Stomach (tissue), 9 donors: ENCODE data around the gene CRADD. TPM values are rescaled to one million over a fixed set of nuclear protein-coding genes. Genes with fewer than 3 reads are reported as not detected.

Source experiments
- DNase-seq, 2 donors: peaks; one replicate each; pipeline versions ENCODE4 v3.0.0 to v3.0.0-alpha.2; 2013 to 2019
- H3K27ac ChIP-seq, 5 donors: fragments of 200-600 bp in 4 of 5; sonication (generic) in 4 of 5; one replicate each; pipeline ENCODE4 v1.5.1; 2013 to 2019; ENCODE audit warnings: mild to moderate bottlenecking in 1 of 5, moderate library complexity in 1 of 5
- H3K27me3 ChIP-seq, 3 donors: fragments of 200-600 bp; sonication (generic); one replicate each; pipeline ENCODE4 v1.5.1; 2017 to 2019; ENCODE audit warnings: mixed run types in 1 of 3
- H3K36me3 ChIP-seq, 4 donors: fragments of 200-600 bp; sonication (generic); 1 replicate in 3 of 4; 2 replicates in 1 of 4; pipeline ENCODE4 v1.5.1; 2016 to 2019
- H3K4me1 ChIP-seq, 4 donors: fragments of 200-600 bp; sonication (generic); one replicate each; pipeline ENCODE4 v1.5.1; 2016 to 2019
- H3K4me3 ChIP-seq, 4 donors: fragments of 200-600 bp; sonication (generic) in 3 of 4; one replicate each; pipeline ENCODE4 v1.5.1; 2016 to 2019; ENCODE audit warnings: mild to moderate bottlenecking in 1 of 4
- H3K9me3 ChIP-seq, 4 donors: fragments of 200-600 bp; sonication (generic); one replicate each; pipeline ENCODE4 v1.5.1; 2016 to 2019
- CTCF ChIP-seq, 7 experiments: fragments of 450-650 bp in 4 of 7; fragments of 200-600 bp in 3 of 7; sonication (generic) in 3 of 7; IDR thresholded peaks; one replicate each; pipeline ENCODE4 v1.5.1; 2016 to 2019; ENCODE audit warnings: antibody characterized with exemption in 7 of 7, control low read depth in 2 of 7, mild to moderate bottlenecking in 1 of 7
- EP300 ChIP-seq: sonication (generic); formaldehyde crosslinking; IDR thresholded peaks from one replicate; pipeline ENCODE4 v1.6.1; 2017; ENCODE audit warnings: antibody characterized with exemption
- POLR2A ChIP-seq, 4 donors: fragments of 450-650 bp; IDR thresholded peaks; one replicate each; pipeline ENCODE4 v1.6.1; 2016; ENCODE audit warnings: antibody characterized with exemption in 4 of 4, control low read depth in 2 of 4, mild to moderate bottlenecking in 1 of 4, moderate library complexity in 1 of 4
- POLR2AphosphoS5 ChIP-seq, 3 donors: sonication (generic); formaldehyde crosslinking; IDR thresholded peaks; one replicate each; pipeline ENCODE4 v1.6.1; 2016; ENCODE audit warnings: antibody characterized with exemption in 3 of 3
- WGBS, 5 donors: extraction: QIAGEN DNeasy Blood & Tissue Kit in 3 of 5; methylation state at CpG; one replicate each; pipeline versions ENCODE4 v1.1.5 to v1.1.7; 2013 to 2018; 5-methylcytosine and 5-hydroxymethylcytosine counted together
- intact Hi-C: fragments of 100-400 bp; cut with DNase I; formaldehyde crosslinking; loops from one replicate; pipeline ENCODE4 v1.15.1; 2023; ENCODE audit warnings: low total_unique reads
- polyA plus RNA-seq, 3 donors: library from polyadenylated mRNA; stranded (reverse); fragments of 200-250 nt; gene quantifications; one replicate each; pipeline ENCODE4 v1.2.3, GENCODE V29; 2013
- total RNA-seq, 5 donors: library from RNA; depleted of rRNA; stranded (reverse); fragments of >200 nt; gene quantifications; one replicate each; pipeline versions ENCODE4 v1.1.0 to v1.2.3, GENCODE V29; 2014 to 2016
- donor health status: healthy with polysubstance abuse.
- donor health status: Bipolar disorder and iron deficiency.
- donor health status: healthy.

CRADD gene
- total and polyA plus RNA-seq, 8 donors, result 2.3 to 30.9 (median 17.1) TPM

GRCh38 chr12:93829016-93829415, 151.8 kb downstream of the CRADD start:
- TF ChIP-seq EP300 (no peak), POLR2AphosphoS5 (IDR thresholded peaks at IDR 0.05) (no peak), POLR2A (IDR thresholded peaks at IDR 0.05) (no peak)
- peaks cover 6 to 31% (median 16%) of the 10 kb centered on the region in 4 donors for H3K4me1 ChIP-seq
- intact Hi-C loops, result no loop called here
- DNase-seq, result no peak
- peak overlapping the region in 1 of 5 donors; percentile 16 for H3K27ac ChIP-seq
- 78 to 91% (median 88%) methylated on average over 2 of the region's 2 CpGs for WGBS, 5 donors
- H3K9me3 ChIP-seq, result no peaks in the 10 kb centered on the region
- H3K27me3 ChIP-seq, result no peaks in the 10 kb centered on the region
- no peak overlapping the region for H3K4me3 ChIP-seq
- no peaks in the 10 kb centered on the region for H3K36me3 ChIP-seq

GRCh38 chr12:93831374-93831773, 154.2 kb downstream of the CRADD start:
- intact Hi-C loops, result no loop called here
- no peak for TF ChIP-seq POLR2A (IDR thresholded peaks at IDR 0.05)
- TF ChIP-seq CTCF (IDR thresholded peaks at IDR 0.05), result no peak
- TF ChIP-seq EP300, result no peak
- no peak for TF ChIP-seq POLR2AphosphoS5 (IDR thresholded peaks at IDR 0.05)
- H3K27ac ChIP-seq, result no peak overlapping the region
- H3K27me3 ChIP-seq, result no peaks in the 10 kb centered on the region
- no peak for DNase-seq
- H3K4me3 ChIP-seq, result no peak overlapping the region
- no peaks in the 10 kb centered on the region for H3K36me3 ChIP-seq
- H3K9me3 ChIP-seq, result no peaks in the 10 kb centered on the region
- peaks cover 0 to 8% (median 0%) of the 10 kb centered on the region in 4 donors for H3K4me1 ChIP-seq
- 84 to 94% (median 92%) methylated on average over 5 of the region's 5 CpGs for WGBS, 5 donors

GRCh38 chr12:93832131-93832530, 155.0 kb downstream of the CRADD start:
- H3K4me3 ChIP-seq, result no peak overlapping the region
- peaks cover 0 to under 1% (median 0%) of the 10 kb centered on the region in 4 donors for H3K4me1 ChIP-seq
- intact Hi-C loops, result no loop called here
- no peak overlapping the region for H3K27ac ChIP-seq
- 80 to 86% (median 83%) methylated on average over 2 of the region's 2 CpGs for WGBS, 5 donors
- H3K9me3 ChIP-seq, result no peaks in the 10 kb centered on the region
- no peak for DNase-seq
- no peaks in the 10 kb centered on the region for H3K27me3 ChIP-seq
- no peak for TF ChIP-seq POLR2AphosphoS5 (IDR thresholded peaks at IDR 0.05)
- TF ChIP-seq EP300, result no peak
- no peak for TF ChIP-seq CTCF (IDR thresholded peaks at IDR 0.05)
- TF ChIP-seq POLR2A (IDR thresholded peaks at IDR 0.05), result no peak
- H3K36me3 ChIP-seq, result no peaks in the 10 kb centered on the region

- Histone ChIP-seq H3K4me3 (no peak overlapping the region), H3K27ac (no peak overlapping the region), H3K4me1 (no peaks in the 10 kb centered on the region), H3K27me3 (no peaks in the 10 kb centered on the region), H3K36me3 (no peaks in the 10 kb centered on the region), H3K9me3 (no peaks in the 10 kb centered on the region)
- TF ChIP-seq CTCF (IDR thresholded peaks at IDR 0.05) (no peak), POLR2A (IDR thresholded peaks at IDR 0.05) (no peak), EP300 (no peak), POLR2AphosphoS5 (IDR thresholded peaks at IDR 0.05) (no peak)
- intact Hi-C loops, result no loop called here
- WGBS, 5 donors, result 88 to 90% (median 90%) methylated on average over 6 of the region's 6 CpGs
- DNase-seq, result no peak
Observed at GRCh38 chr12:93833946-93834345, 156.8 kb downstream of the CRADD start.

GRCh38 chr12:93836620-93837260, 159.6 kb downstream of the CRADD start:
- intact Hi-C loops, result no loop called here
- 86 to 94% (median 89%) methylated on average over 7 of the region's 7 CpGs for WGBS, 5 donors
- no peak overlapping the region for H3K4me3 ChIP-seq
- no peak for TF ChIP-seq CTCF (IDR thresholded peaks at IDR 0.05)
- TF ChIP-seq POLR2A (IDR thresholded peaks at IDR 0.05), result no peak
- TF ChIP-seq POLR2AphosphoS5 (IDR thresholded peaks at IDR 0.05), result no peak
- no peak for TF ChIP-seq EP300
- H3K27ac ChIP-seq, result no peak overlapping the region
- no peaks in the 10 kb centered on the region for H3K9me3 ChIP-seq
- H3K27me3 ChIP-seq, result no peaks in the 10 kb centered on the region
- DNase-seq, result no peak
- H3K4me1 ChIP-seq, result no peaks in the 10 kb centered on the region
- no peaks in the 10 kb centered on the region for H3K36me3 ChIP-seq
